ENCODE measurements around the gene KLHL22. TPM values are rescaled to one million over a fixed set of nuclear protein-coding genes. Genes with fewer than 3 reads are reported as not detected.

Gene KLHL22
- total RNA-seq, 8 experiments from 2014 or later = 15.9 to 27.7 (median 22.3) TPM

- Histone ChIP-seq H3K27ac (no peak overlapping the region), H3K4me3 (no peak overlapping the region), H3K4me1 (replicated peaks in 1 of 2) (peaks cover 16 to 43% of the 10 kb centered on the region in 2 donors)
- in situ Hi-C loops (cut with MboI; ENCODE audit: low pct_unique_long_range_greater_than_20kb in 2 of 9, low sequenced_read_pairs in 9 of 9, unreplicated experiment in 9 of 9) = no loop called here
- 60 to 90% (median 86%) methylated on average over 1 to 6 of the region's 8 CpGs; no CpG with 5 or more reads in 7 of the 10 experiments for WGBS, 10 experiments
- no peak for ATAC-seq (replicated peaks in 6 of 8)
Measured at GRCh38 chr22:20427104-20427944, 68.3 kb downstream of the KLHL22 start.

DNA sequence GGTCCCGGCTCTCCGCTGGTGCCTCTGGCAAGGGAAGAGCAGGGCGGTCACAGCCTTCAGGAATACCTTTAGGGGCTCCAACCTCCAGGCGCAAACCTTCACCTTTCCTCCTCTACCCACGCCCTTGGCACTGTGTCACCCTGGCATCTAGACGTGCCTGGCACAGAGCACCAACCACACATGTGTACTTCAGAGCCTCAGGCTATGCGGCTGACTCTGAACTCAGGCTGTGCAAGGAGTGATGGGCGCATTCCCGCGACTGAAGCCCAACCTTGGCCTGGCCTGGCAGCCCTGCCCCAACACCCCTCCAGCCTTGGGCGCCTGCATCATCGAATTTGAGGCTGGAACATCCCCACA lies 69.4 kb downstream of the KLHL22 start:
- H3K4me3 ChIP-seq = no peak overlapping the region
- in situ Hi-C loops (cut with MboI; ENCODE audit: low pct_unique_long_range_greater_than_20kb in 2 of 9, low sequenced_read_pairs in 9 of 9, unreplicated experiment in 9 of 9) = no loop called here

DNA sequence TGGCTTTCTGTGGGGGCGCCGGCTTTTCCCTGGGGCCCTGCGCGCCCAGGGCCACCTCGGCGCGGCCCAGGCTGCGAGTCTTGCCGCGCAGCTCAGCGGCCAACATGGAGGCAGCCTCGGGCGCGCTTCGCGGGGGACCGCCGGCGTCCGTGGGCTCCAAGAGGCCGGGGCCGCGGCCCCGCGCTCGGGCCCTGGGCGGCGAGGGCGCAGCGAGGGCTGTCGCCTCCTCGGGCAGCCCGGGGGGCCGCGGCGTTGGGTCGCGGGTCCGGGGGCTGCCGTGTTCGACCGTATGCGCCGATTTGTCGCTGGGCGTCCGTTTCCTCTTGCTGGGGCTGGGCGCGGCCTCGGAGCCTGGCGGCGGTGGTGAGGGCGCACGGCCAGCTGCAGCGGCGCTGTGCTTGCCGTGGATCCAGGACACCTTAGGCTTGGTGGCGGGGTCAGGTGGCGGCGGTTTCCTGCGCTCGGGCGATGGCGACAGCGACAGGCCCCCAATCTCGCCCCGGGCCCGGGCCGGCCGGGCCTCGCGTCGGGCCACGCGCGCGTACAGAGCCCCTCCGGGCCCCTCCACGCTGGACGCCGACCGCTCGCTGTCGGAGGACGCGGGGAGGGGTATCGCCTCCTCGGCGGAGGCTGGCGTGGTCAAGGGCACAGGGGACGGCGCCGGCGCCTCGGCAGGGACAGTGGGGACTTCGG lies 69.9 kb downstream of the KLHL22 start:
- peaks cover 15 to 35% of the 10 kb centered on the region in 2 donors for H3K4me1 ChIP-seq (replicated peaks in 1 of 2)
- peak overlapping the region in 1 of 5 donors; percentile 17 for H3K4me3 ChIP-seq
- 7 to 100% (median 99%) methylated on average over 3 to 20 of the region's 96 CpGs; no CpG with 5 or more reads in 6 of the 10 experiments for WGBS, 10 experiments
- H3K27ac ChIP-seq = no peak overlapping the region
- in situ Hi-C loops (cut with MboI; ENCODE audit: low pct_unique_long_range_greater_than_20kb in 2 of 9, low sequenced_read_pairs in 9 of 9, unreplicated experiment in 9 of 9) = no loop called here
- ATAC-seq (replicated peaks in 6 of 8) = no peak

More for the DNA sequence above, 69.4 kb downstream of the KLHL22 start:
- no peak overlapping the region for H3K27ac ChIP-seq
- H3K4me1 ChIP-seq (replicated peaks in 1 of 2) = peaks cover 15 to 38% of the 10 kb centered on the region in 2 donors
- WGBS, 10 experiments = 68% methylated on average over 5 of the region's 12 CpGs; no CpG with 5 or more reads in 9 of the 10 experiments
- ATAC-seq (replicated peaks in 6 of 8) = no peak

DNA sequence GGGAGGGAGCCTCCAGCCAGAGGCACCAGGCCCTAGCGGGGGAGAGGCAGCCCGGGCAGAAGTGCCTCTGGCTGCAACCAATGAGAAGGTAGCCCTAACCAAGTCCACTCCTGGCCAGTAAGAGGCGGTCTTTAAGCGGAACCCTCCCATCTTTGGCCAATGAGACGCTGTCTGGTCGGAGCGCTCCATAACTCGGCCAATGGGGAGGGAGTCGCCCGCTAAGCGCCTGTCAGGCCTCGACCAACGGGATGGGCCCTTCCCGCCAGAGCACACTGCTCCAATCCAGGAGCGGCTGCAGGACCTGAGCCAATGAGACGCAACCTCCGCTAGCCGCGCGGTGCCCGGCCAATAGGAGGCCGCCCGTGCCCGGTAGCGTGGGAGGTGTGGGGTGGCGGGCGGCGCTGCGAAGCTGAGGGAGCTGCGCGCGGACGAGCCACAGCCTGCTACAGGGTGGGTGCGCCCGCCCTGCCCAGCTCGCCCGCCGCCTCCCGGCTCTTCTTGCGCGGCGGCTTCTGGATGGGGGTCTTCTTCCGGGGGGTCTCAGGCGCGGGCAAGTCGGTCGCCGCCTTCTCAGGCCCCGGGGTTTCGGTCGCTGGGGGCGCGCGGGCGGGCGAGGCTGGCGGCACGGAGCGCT lies 70.5 kb downstream of the KLHL22 start:
- in situ Hi-C loops (cut with MboI; ENCODE audit: low pct_unique_long_range_greater_than_20kb in 2 of 9, low sequenced_read_pairs in 9 of 9, unreplicated experiment in 9 of 9) = no loop called here
- peak in 2 of 8 experiments; percentile 16 to 52 for ATAC-seq (replicated peaks in 6 of 8)
- Histone ChIP-seq H3K27ac (no peak overlapping the region), H3K4me3 (peak overlapping the region in 1 of 5 donors; percentile 17), H3K4me1 (replicated peaks in 1 of 2) (peaks cover 15 to 34% of the 10 kb centered on the region in 2 donors)
- WGBS, 10 experiments = 20 to 97% (median 45%) methylated on average over 1 to 20 of the region's 59 CpGs; no CpG with 5 or more reads in 7 of the 10 experiments

DNA sequence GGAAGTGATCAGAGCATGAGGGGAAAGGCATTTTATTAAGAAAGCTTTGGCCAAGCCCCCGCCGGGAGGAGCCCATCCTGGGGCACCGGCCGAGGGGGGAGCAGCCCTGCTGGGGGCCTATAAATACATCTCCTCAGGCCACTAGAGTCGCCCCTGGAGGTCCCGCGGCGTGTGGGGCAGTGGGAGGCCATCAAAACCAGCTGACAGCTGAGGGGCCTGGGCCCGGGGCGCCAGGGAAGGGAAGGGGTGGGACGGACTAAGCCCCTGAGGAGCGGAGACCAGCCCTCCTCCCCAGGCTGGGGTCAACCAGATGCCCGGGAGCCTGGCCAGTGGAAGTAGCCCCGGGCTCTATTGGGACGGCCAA lies 71.0 kb downstream of the KLHL22 start:
- 70 to 80% methylated on average over 2 to 4 of the region's 15 CpGs; no CpG with 5 or more reads in 8 of the 10 experiments for WGBS, 10 experiments
- peaks cover 15 to 29% of the 10 kb centered on the region in 2 donors for H3K4me1 ChIP-seq (replicated peaks in 1 of 2)
- no peak overlapping the region for H3K4me3 ChIP-seq
- no peak for ATAC-seq (replicated peaks in 6 of 8)
- H3K27ac ChIP-seq = no peak overlapping the region
- in situ Hi-C loops (cut with MboI; ENCODE audit: low pct_unique_long_range_greater_than_20kb in 2 of 9, low sequenced_read_pairs in 9 of 9, unreplicated experiment in 9 of 9) = no loop called here

- ATAC-seq (replicated peaks in 6 of 8) = peak in 2 of 8 experiments; percentile 4 to 16
- in situ Hi-C loops (cut with MboI; ENCODE audit: low pct_unique_long_range_greater_than_20kb in 2 of 9, low sequenced_read_pairs in 9 of 9, unreplicated experiment in 9 of 9) = no loop called here
- Histone ChIP-seq H3K4me1 (replicated peaks in 1 of 2) (peaks cover 15 to 27% of the 10 kb centered on the region in 2 donors), H3K27ac (peak overlapping the region in 1 of 2 donors; percentile 54), H3K4me3 (no peak overlapping the region)
- 42 to 100% (median 80%) methylated on average over 1 to 5 of the region's 31 CpGs; no CpG with 5 or more reads in 5 of the 10 experiments for WGBS, 10 experiments
Measured at GRCh38 chr22:20423906-20424551, 71.6 kb downstream of the KLHL22 start.

GRCh38 chr22:20423008-20423905 lies 72.3 kb downstream of the KLHL22 start:
- 40 to 100% (median 79%) methylated on average over 1 of the region's 20 CpGs; no CpG with 5 or more reads in 6 of the 10 experiments for WGBS, 10 experiments
- peak in 1 of 8 experiments; percentile 4 for ATAC-seq (replicated peaks in 6 of 8)
- peak overlapping the region; percentile 7 to 54 for H3K27ac ChIP-seq
- H3K4me3 ChIP-seq = no peak overlapping the region
- in situ Hi-C loops (cut with MboI; ENCODE audit: low pct_unique_long_range_greater_than_20kb in 2 of 9, low sequenced_read_pairs in 9 of 9, unreplicated experiment in 9 of 9) = no loop called here
- H3K4me1 ChIP-seq (replicated peaks in 1 of 2) = peaks cover 15 to 31% of the 10 kb centered on the region in 2 donors

- 50 to 100% (median 89%) methylated on average over 1 to 6 of the region's 21 CpGs; no CpG with 5 or more reads in 5 of the 10 experiments for WGBS, 10 experiments
- Histone ChIP-seq H3K4me1 (replicated peaks in 1 of 2) (peaks cover 15 to 31% of the 10 kb centered on the region in 2 donors), H3K27ac (peak overlapping the region; percentile 0 to 7), H3K4me3 (no peak overlapping the region)
- ATAC-seq (replicated peaks in 6 of 8) = peak in 5 of 8 experiments; percentile 6 to 58 (median 28)
- in situ Hi-C loops (cut with MboI; ENCODE audit: low pct_unique_long_range_greater_than_20kb in 2 of 9, low sequenced_read_pairs in 9 of 9, unreplicated experiment in 9 of 9) = no loop called here
Measured at GRCh38 chr22:20422271-20423007, 73.2 kb downstream of the KLHL22 start.

DNA sequence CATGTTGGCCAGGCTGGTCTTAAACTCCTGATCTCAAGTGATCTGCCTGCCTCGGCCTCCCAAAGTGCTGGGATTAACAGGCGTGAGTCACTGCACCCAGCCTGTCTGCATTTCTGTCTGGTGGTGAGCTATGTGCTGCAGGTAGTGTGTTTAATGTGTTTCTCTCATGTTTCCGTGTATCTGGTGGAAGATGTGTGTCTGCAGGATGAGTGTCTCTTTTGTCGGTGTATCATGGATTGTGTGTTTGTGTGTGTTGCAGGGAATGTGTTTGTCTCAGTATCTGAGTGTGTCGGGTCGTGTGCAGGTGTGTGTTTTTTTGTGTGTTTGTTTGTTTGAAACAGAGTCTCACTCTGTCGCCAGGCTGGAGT lies 74.1 kb downstream of the KLHL22 start:
- Histone ChIP-seq H3K4me1 (replicated peaks in 1 of 2) (peaks cover 15 to 31% of the 10 kb centered on the region in 2 donors), H3K4me3 (no peak overlapping the region), H3K27ac (no peak overlapping the region)
- no peak for ATAC-seq (replicated peaks in 6 of 8)
- 75 to 100% (median 91%) methylated on average over 1 to 3 of the region's 7 CpGs; no CpG with 5 or more reads in 6 of the 10 experiments for WGBS, 10 experiments
- in situ Hi-C loops (cut with MboI; ENCODE audit: low pct_unique_long_range_greater_than_20kb in 2 of 9, low sequenced_read_pairs in 9 of 9, unreplicated experiment in 9 of 9) = no loop called here

DNA sequence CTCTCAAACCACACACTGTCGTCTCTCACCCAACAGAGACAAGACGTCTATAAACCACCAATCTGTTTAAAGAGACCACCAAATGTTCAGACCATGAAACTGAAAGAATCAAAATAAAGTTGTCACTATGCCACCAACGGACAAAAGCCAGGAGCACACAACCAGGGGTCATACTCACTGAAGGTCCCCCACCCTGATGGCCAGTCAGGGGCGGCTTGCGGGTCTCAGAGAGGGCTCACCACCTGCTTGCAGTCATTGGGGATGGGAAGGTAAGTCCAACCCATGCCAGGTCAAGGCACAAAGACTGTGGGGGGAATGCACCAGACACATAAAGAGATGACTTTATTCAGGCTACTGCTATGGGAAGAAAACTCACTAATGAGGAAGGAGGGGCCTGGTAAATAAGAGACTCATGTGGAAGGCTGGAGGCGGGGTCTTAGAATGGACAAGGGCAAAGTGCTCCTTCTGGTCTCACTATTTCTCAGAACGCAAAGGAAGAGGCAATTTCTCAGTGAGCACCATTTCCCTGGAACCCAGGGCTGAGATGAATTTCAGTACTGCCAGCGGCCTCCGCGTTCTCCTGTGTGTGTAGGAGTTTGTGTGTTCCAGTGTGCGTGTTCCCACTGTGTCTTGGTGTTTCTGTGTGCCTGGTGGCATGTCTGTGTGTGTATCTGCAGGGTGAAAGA lies 75.3 kb downstream of the KLHL22 start:
- Histone ChIP-seq H3K4me1 (replicated peaks in 1 of 2) (peaks cover 15 to 31% of the 10 kb centered on the region in 2 donors), H3K27ac (peak overlapping the region in 1 of 2 donors; percentile 10), H3K4me3 (no peak overlapping the region)
- 69 to 100% (median 91%) methylated on average over 1 to 7 of the region's 11 CpGs; no CpG with 5 or more reads in 4 of the 10 experiments for WGBS, 10 experiments
- ATAC-seq (replicated peaks in 6 of 8) = no peak
- in situ Hi-C loops (cut with MboI; ENCODE audit: low pct_unique_long_range_greater_than_20kb in 2 of 9, low sequenced_read_pairs in 9 of 9, unreplicated experiment in 9 of 9) = no loop called here

GRCh38 chr22:20419664-20419951 lies 76.0 kb downstream of the KLHL22 start:
- Histone ChIP-seq H3K4me1 (replicated peaks in 1 of 2) (peaks cover 15 to 31% of the 10 kb centered on the region in 2 donors), H3K27ac (no peak overlapping the region), H3K4me3 (no peak overlapping the region)
- no peak for ATAC-seq (replicated peaks in 6 of 8)
- in situ Hi-C loops (cut with MboI; ENCODE audit: low pct_unique_long_range_greater_than_20kb in 2 of 9, low sequenced_read_pairs in 9 of 9, unreplicated experiment in 9 of 9) = no loop called here
- WGBS, 10 experiments = 71 to 100% (median 86%) methylated on average over 1 of the region's 2 CpGs; no CpG with 5 or more reads in 4 of the 10 experiments
